ENCODE data around the gene TMEM232.

- TF ChIP-seq, protein P1, sequence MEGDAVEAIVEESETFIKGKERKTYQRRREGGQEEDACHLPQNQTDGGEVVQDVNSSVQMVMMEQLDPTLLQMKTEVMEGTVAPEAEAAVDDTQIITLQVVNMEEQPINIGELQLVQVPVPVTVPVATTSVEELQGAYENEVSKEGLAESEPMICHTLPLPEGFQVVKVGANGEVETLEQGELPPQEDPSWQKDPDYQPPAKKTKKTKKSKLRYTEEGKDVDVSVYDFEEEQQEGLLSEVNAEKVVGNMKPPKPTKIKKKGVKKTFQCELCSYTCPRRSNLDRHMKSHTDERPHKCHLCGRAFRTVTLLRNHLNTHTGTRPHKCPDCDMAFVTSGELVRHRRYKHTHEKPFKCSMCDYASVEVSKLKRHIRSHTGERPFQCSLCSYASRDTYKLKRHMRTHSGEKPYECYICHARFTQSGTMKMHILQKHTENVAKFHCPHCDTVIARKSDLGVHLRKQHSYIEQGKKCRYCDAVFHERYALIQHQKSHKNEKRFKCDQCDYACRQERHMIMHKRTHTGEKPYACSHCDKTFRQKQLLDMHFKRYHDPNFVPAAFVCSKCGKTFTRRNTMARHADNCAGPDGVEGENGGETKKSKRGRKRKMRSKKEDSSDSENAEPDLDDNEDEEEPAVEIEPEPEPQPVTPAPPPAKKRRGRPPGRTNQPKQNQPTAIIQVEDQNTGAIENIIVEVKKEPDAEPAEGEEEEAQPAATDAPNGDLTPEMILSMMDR (IDR thresholded peaks at IDR 0.05 in 4 of 5, conservative IDR thresholded peaks at IDR 0.05 in 1 of 5), result no peak
- TF ChIP-seq POLR2A (IDR thresholded peaks at IDR 0.05), result no peak
Observed at GRCh38 chr5:110612794-110613247, 113.7 kb downstream of the TMEM232 start.
